ENCODE data around the gene ZNF101. TPM values are rescaled to one million over a fixed set of nuclear protein-coding genes. Genes with fewer than 3 reads are reported as not detected.

ZNF101 gene
- polyA plus RNA-seq, 1 donor from 2014 or later, result 12.2 TPM

- H3F3A ChIP-seq (ENCODE audit: insufficient read depth, low read length, poor library complexity, severe bottlenecking), result no peaks in the 10 kb centered on the region
- H3K79me2 ChIP-seq (replicated peaks; ENCODE audit: insufficient read depth, low read length), result peaks cover 21% of the 10 kb centered on the region
- H3K4me3 ChIP-seq (ENCODE audit: low read length), result peak overlapping the region; percentile 83
- H2AFZ ChIP-seq (ENCODE audit: low read depth, low read length), result no peak overlapping the region
- no peak for TF ChIP-seq RAD21 (conservative IDR thresholded peaks at IDR 0.05)
- no peak for TF ChIP-seq TAF1 (IDR thresholded peaks at IDR 0.05; ENCODE audit: low read depth)
- no peak for TF ChIP-seq POLR2AphosphoS5 (IDR thresholded peaks at IDR 0.05)
- no peak for TF ChIP-seq REST (IDR thresholded peaks at IDR 0.05; ENCODE audit: borderline replicate concordance)
- no peak for TF ChIP-seq EZH2 (IDR thresholded peaks at IDR 0.05; ENCODE audit: borderline replicate concordance, insufficient read depth, low read length, poor library complexity, severe bottlenecking)
- TF ChIP-seq SMC3 (conservative IDR thresholded peaks at IDR 0.05; ENCODE audit: poor library complexity), result no peak
- no peak for TF ChIP-seq CTCF (IDR thresholded peaks at IDR 0.05; ENCODE audit: poor library complexity, severe bottlenecking)
- no peak for TF ChIP-seq MXI1 (conservative IDR thresholded peaks at IDR 0.05; ENCODE audit: poor library complexity, severe bottlenecking)
- H3K9ac ChIP-seq (ENCODE audit: low read length), result no peak overlapping the region
- H3K27ac ChIP-seq (ENCODE audit: low read length), result no peak overlapping the region
- no peak overlapping the region for H3K4me2 ChIP-seq (ENCODE audit: low read length)
- no peaks in the 10 kb centered on the region for H3K36me3 ChIP-seq (ENCODE audit: insufficient read depth, low read length)
- H3K9me2 ChIP-seq (ENCODE audit: insufficient read depth, low read length), result no peaks in the 10 kb centered on the region
- no peaks in the 10 kb centered on the region for H4K20me1 ChIP-seq (ENCODE audit: insufficient read depth)
- H3K27me3 ChIP-seq (ENCODE audit: insufficient read depth, low read depth, low read length), result no peaks in the 10 kb centered on the region
- no peaks in the 10 kb centered on the region for H3K9me3 ChIP-seq (ENCODE audit: low read length)
These were observed 7.4 kb upstream of the ZNF101 start for GRCh38 chr19:19661141-19661674.

GRCh38 chr19:19661675-19662251 lies 6.9 kb upstream of the ZNF101 start:
- Histone ChIP-seq H3K9me2 (ENCODE audit: insufficient read depth, low read length) (no peaks in the 10 kb centered on the region), H2AFZ (ENCODE audit: low read depth, low read length) (no peak overlapping the region), H3K79me2 (replicated peaks; ENCODE audit: insufficient read depth, low read length) (peaks cover 21% of the 10 kb centered on the region), H4K20me1 (ENCODE audit: insufficient read depth) (no peaks in the 10 kb centered on the region), H3F3A (ENCODE audit: insufficient read depth, low read length, poor library complexity, severe bottlenecking) (no peaks in the 10 kb centered on the region), H3K27me3 (ENCODE audit: insufficient read depth, low read depth, low read length) (no peaks in the 10 kb centered on the region), H3K4me3 (ENCODE audit: low read length) (peak overlapping the region; percentile 83), H3K27ac (ENCODE audit: low read length) (no peak overlapping the region), H3K36me3 (ENCODE audit: insufficient read depth, low read length) (no peaks in the 10 kb centered on the region), H3K9me3 (ENCODE audit: low read length) (no peaks in the 10 kb centered on the region), H3K9ac (ENCODE audit: low read length) (no peak overlapping the region), H3K4me2 (ENCODE audit: low read length) (peak overlapping the region; percentile 49)
- no peak for TF ChIP-seq TAF1 (IDR thresholded peaks at IDR 0.05; ENCODE audit: low read depth)
- TF ChIP-seq MXI1 (conservative IDR thresholded peaks at IDR 0.05; ENCODE audit: poor library complexity, severe bottlenecking), result no peak
- TF ChIP-seq SMC3 (conservative IDR thresholded peaks at IDR 0.05; ENCODE audit: poor library complexity), result no peak
- no peak for TF ChIP-seq RAD21 (conservative IDR thresholded peaks at IDR 0.05)
- TF ChIP-seq REST (IDR thresholded peaks at IDR 0.05; ENCODE audit: borderline replicate concordance), result no peak
- no peak for TF ChIP-seq EZH2 (IDR thresholded peaks at IDR 0.05; ENCODE audit: borderline replicate concordance, insufficient read depth, low read length, poor library complexity, severe bottlenecking)
- TF ChIP-seq CTCF (IDR thresholded peaks at IDR 0.05; ENCODE audit: poor library complexity, severe bottlenecking), result no peak
- TF ChIP-seq POLR2AphosphoS5 (IDR thresholded peaks at IDR 0.05), result no peak
- no peak for TF ChIP-seq EP300 (conservative IDR thresholded peaks at IDR 0.05; ENCODE audit: poor library complexity, severe bottlenecking)
